Uterus (tissue), 4 donors: Measurements from ENCODE around the gene CHD5. TPM values are rescaled to one million over a fixed set of nuclear protein-coding genes. Genes with fewer than 3 reads are reported as not detected.

Experiments
- DNase-seq, 2 donors: peaks; one replicate each; pipeline ENCODE4 v3.0.0-alpha.2; 2019 to 2020
- H3K27ac ChIP-seq, 2 donors: fragments of 200-600 bp; sonication (generic); 1 replicate in 1 of 2; 2 replicates in 1 of 2; pipeline ENCODE4 v1.5.1; 2016 to 2018
- H3K27me3 ChIP-seq, 2 donors: fragments of 200-600 bp; sonication (generic); one replicate each; pipeline ENCODE4 v1.5.1; 2018 to 2019; ENCODE audit warnings: control low read depth in 1 of 2
- H3K36me3 ChIP-seq, 2 donors: fragments of 200-600 bp; sonication (generic); one replicate each; pipeline ENCODE4 v1.5.1; 2019; ENCODE audit warnings: control low read depth in 1 of 2
- H3K4me1 ChIP-seq, 2 donors: fragments of 200-600 bp; sonication (generic); one replicate each; pipeline ENCODE4 v1.5.1; 2018 to 2019; ENCODE audit warnings: control low read depth in 1 of 2
- H3K4me3 ChIP-seq, 2 donors: fragments of 200-600 bp; sonication (generic); 1 replicate in 1 of 2; 2 replicates in 1 of 2; pipeline ENCODE4 v1.5.1; 2018 to 2019; ENCODE audit warnings: mild to moderate bottlenecking in 1 of 2
- H3K9me3 ChIP-seq, 2 donors: fragments of 200-600 bp; sonication (generic); one replicate each; pipeline ENCODE4 v1.5.1; 2019; ENCODE audit warnings: control low read depth in 1 of 2
- CTCF ChIP-seq, 4 experiments: fragments of 200-600 bp in 2 of 4; fragments of 450-650 bp in 2 of 4; sonication (generic) in 2 of 4; IDR thresholded peaks; one replicate each; pipeline ENCODE4 v1.5.1; 2016 to 2019; ENCODE audit warnings: antibody characterized with exemption in 4 of 4, mild to moderate bottlenecking in 2 of 4, moderate library complexity in 1 of 4
- POLR2A ChIP-seq, 2 donors: fragments of 450-650 bp; IDR thresholded peaks; one replicate each; pipeline ENCODE4 v1.6.1; 2016; ENCODE audit warnings: antibody characterized with exemption in 2 of 2, mild to moderate bottlenecking in 1 of 2, moderate library complexity in 1 of 2
- intact Hi-C: fragments of 100-400 bp; cut with DNase I; formaldehyde crosslinking; loops from one replicate; pipeline ENCODE4 v1.15.1; 2023; ENCODE audit warnings: low total_unique reads
- total RNA-seq, 4 donors: library from RNA; depleted of rRNA in 3 of 4; stranded (reverse); fragments of >200 nt in 3 of 4; gene quantifications; one replicate each; pipeline versions ENCODE4 v1.1.0 to v1.2.4, GENCODE V29; 2014 to 2023
- donor health status: DM: yes; HTN: yes; CAD: no.

CHD5 gene
- total RNA-seq, 4 donors from 2014 or later, result 0.69 to 1.3 TPM; not detected in 2

- intact Hi-C loops, result no loop called here
- TF ChIP-seq CTCF (IDR thresholded peaks at IDR 0.05) (no peak), POLR2A (IDR thresholded peaks at IDR 0.05) (no peak)
- H3K27ac ChIP-seq, result no peak overlapping the region
- no peak overlapping the region for H3K4me3 ChIP-seq
- no peaks in the 10 kb centered on the region for H3K9me3 ChIP-seq
- H3K4me1 ChIP-seq, result no peaks in the 10 kb centered on the region
- no peaks in the 10 kb centered on the region for H3K36me3 ChIP-seq
- DNase-seq, result no peak
- no peaks in the 10 kb centered on the region for H3K27me3 ChIP-seq
Observed at GRCh38 chr1:6191968-6192367, 11.8 kb upstream of the CHD5 start.

GRCh38 chr1:6188466-6188865 is 8.3 kb upstream of the CHD5 start:
- DNase-seq, result no peak
- Histone ChIP-seq H3K27ac (no peak overlapping the region), H3K4me1 (no peaks in the 10 kb centered on the region), H3K4me3 (no peak overlapping the region), H3K9me3 (no peaks in the 10 kb centered on the region), H3K27me3 (no peaks in the 10 kb centered on the region), H3K36me3 (no peaks in the 10 kb centered on the region)
- intact Hi-C loops, result no loop called here
- TF ChIP-seq CTCF (IDR thresholded peaks at IDR 0.05) (no peak), POLR2A (IDR thresholded peaks at IDR 0.05) (no peak)

GRCh38 chr1:6185635-6186382 is 5.7 kb upstream of the CHD5 start:
- no peak overlapping the region for H3K4me3 ChIP-seq

GRCh38 chr1:6185151-6185550 is 5.0 kb upstream of the CHD5 start:
- Histone ChIP-seq H3K9me3 (no peaks in the 10 kb centered on the region), H3K27ac (no peak overlapping the region), H3K27me3 (no peaks in the 10 kb centered on the region), H3K36me3 (no peaks in the 10 kb centered on the region), H3K4me3 (no peak overlapping the region), H3K4me1 (peaks cover 0 to 8% of the 10 kb centered on the region in 2 donors)
- TF ChIP-seq CTCF (IDR thresholded peaks at IDR 0.05) (no peak), POLR2A (IDR thresholded peaks at IDR 0.05) (no peak)
- intact Hi-C loops, result no loop called here
- DNase-seq, result no peak

More at GRCh38 chr1:6185635-6186382, 5.7 kb upstream of the CHD5 start:
- H3K27ac ChIP-seq, result no peak overlapping the region
- no peak for TF ChIP-seq POLR2A (IDR thresholded peaks at IDR 0.05)
- no peak for TF ChIP-seq CTCF (IDR thresholded peaks at IDR 0.05)
- intact Hi-C loops, result no loop called here
- no peaks in the 10 kb centered on the region for H3K9me3 ChIP-seq
- H3K36me3 ChIP-seq, result no peaks in the 10 kb centered on the region
- H3K27me3 ChIP-seq, result no peaks in the 10 kb centered on the region
- no peak for DNase-seq
- H3K4me1 ChIP-seq, result peaks cover 0 to 1% of the 10 kb centered on the region in 2 donors

GRCh38 chr1:6184083-6184783 is 4.1 kb upstream of the CHD5 start:
- H3K4me1 ChIP-seq, result peaks cover 0 to 15% of the 10 kb centered on the region in 2 donors
- no peak overlapping the region for H3K27ac ChIP-seq
- DNase-seq, result no peak
- peaks cover 0 to under 1% of the 10 kb centered on the region in 2 donors for H3K27me3 ChIP-seq
- no peak overlapping the region for H3K4me3 ChIP-seq
- H3K9me3 ChIP-seq, result no peaks in the 10 kb centered on the region
- intact Hi-C loops, result no loop called here
- no peak for TF ChIP-seq POLR2A (IDR thresholded peaks at IDR 0.05)
- TF ChIP-seq CTCF (IDR thresholded peaks at IDR 0.05), result no peak
- no peaks in the 10 kb centered on the region for H3K36me3 ChIP-seq
